SKM-1 (cell line): ENCODE data around the gene MED25.

ENCODE experiments used
- DNase-seq: peaks from one replicate; lab custom pipeline; 2025; ENCODE audit not compliant: unreplicated experiment; lab: John Stamatoyannopoulos, UW

The MED25 gene

GRCh38 chr19:49798574-49798973, 19.5 kb upstream of the MED25 start:
- DNase-seq, result no peak

- DNase-seq, result no peak
These were observed 18.8 kb upstream of the MED25 start for GRCh38 chr19:49799271-49799797.

- no peak for DNase-seq
These were observed 18.2 kb upstream of the MED25 start for GRCh38 chr19:49799798-49800376.

GRCh38 chr19:49800771-49801170, 17.3 kb upstream of the MED25 start:
- no peak for DNase-seq

GRCh38 chr19:49801401-49801888, 16.6 kb upstream of the MED25 start:
- no peak for DNase-seq

GRCh38 chr19:49801966-49802661, 16.0 kb upstream of the MED25 start:
- DNase-seq, result no peak

GRCh38 chr19:49802836-49803528, 15.1 kb upstream of the MED25 start:
- DNase-seq, result no peak

- no peak for DNase-seq
These were observed 14.6 kb upstream of the MED25 start for GRCh38 chr19:49803529-49803856.

- DNase-seq, result no peak
These were observed 12.1 kb upstream of the MED25 start for GRCh38 chr19:49805822-49806619.

- no peak for DNase-seq
These were observed 11.5 kb upstream of the MED25 start for GRCh38 chr19:49806620-49806959.

GRCh38 chr19:49807058-49807903, 10.8 kb upstream of the MED25 start:
- peak; percentile 18 for DNase-seq

GRCh38 chr19:49807904-49808675, 10.0 kb upstream of the MED25 start:
- no peak for DNase-seq

- DNase-seq, result no peak
These were observed 9.4 kb upstream of the MED25 start for GRCh38 chr19:49808711-49809159.

GRCh38 chr19:49809160-49809940, 8.7 kb upstream of the MED25 start:
- no peak for DNase-seq

GRCh38 chr19:49809941-49810389, 8.1 kb upstream of the MED25 start:
- no peak for DNase-seq

- DNase-seq, result no peak
These were observed 6.8 kb upstream of the MED25 start for GRCh38 chr19:49811328-49811727.

- DNase-seq, result no peak
These were observed 5.6 kb upstream of the MED25 start for GRCh38 chr19:49812452-49812996.
